WTC11 (cell line): ENCODE measurements around the gene DDI2. TPM values are rescaled to one million over a fixed set of nuclear protein-coding genes. Genes with fewer than 3 reads are reported as not detected.

Source experiments
- ATAC-seq: fragments of 200-7000 bp; cut with Tn5 transposase; 2 replicates; pipeline ENCODE4 v1.10.0; 2021; ENCODE audit warnings: mild to moderate bottlenecking, moderate library complexity
- CTCF ChIA-PET: fragments of 300-600 bp; sonication (Branson Sonifier 250); formaldehyde crosslinking; loops from one replicate; lab custom pipeline; 2021; ENCODE audit warnings: antibody characterized with exemption; lab: Charles Lee
- POLR2A ChIA-PET: fragments of 350-600 bp; sonication (Branson Sonifier 250); formaldehyde crosslinking; loops from one replicate; lab custom pipeline; 2021; ENCODE audit warnings: antibody characterized with exemption; lab: Charles Lee
- DNase-seq: peaks from one replicate; pipeline ENCODE4 v3.0.0; 2021; ENCODE audit warnings: low spot score
- H3K27ac Mint-ChIP-seq: 2 replicates; pipeline ENCODE4 v1.8.0; 2021; ENCODE audit warnings: mixed read lengths
- H3K27me3 Mint-ChIP-seq: 2 replicates; pipeline ENCODE4 v1.8.0; 2021; ENCODE audit warnings: low read depth, mild to moderate bottlenecking, moderate library complexity, mixed read lengths
- H3K36me3 Mint-ChIP-seq: 2 replicates; pipeline ENCODE4 v1.8.0; 2021; ENCODE audit warnings: mixed read lengths
- H3K4me1 Mint-ChIP-seq: 2 replicates; pipeline ENCODE4 v1.8.0; 2022; ENCODE audit warnings: mixed read lengths
- H3K4me3 Mint-ChIP-seq: 2 replicates; pipeline ENCODE4 v1.8.0; 2021; ENCODE audit warnings: mild to moderate bottlenecking, moderate library complexity, mixed read lengths
- H3K9me3 Mint-ChIP-seq: 2 replicates; pipeline ENCODE4 v1.8.0; 2021; ENCODE audit warnings: mixed read lengths
- ATF2 ChIP-seq: sonication (generic); formaldehyde crosslinking; IDR thresholded peaks from 2 replicates; pipeline ENCODE4 v1.8.1; 2022; ENCODE audit warnings: low read depth, missing genetic modification reagents, borderline replicate concordance
- ATF3 ChIP-seq: sonication (generic); formaldehyde crosslinking; conservative IDR thresholded peaks from 2 replicates; pipeline ENCODE4 v1.8.1; 2022; ENCODE audit warnings: mild to moderate bottlenecking, missing genetic modification reagents
- CBFB ChIP-seq: sonication (generic); formaldehyde crosslinking; IDR thresholded peaks from 2 replicates; pipeline ENCODE4 v1.8.1; 2022; ENCODE audit warnings: mild to moderate bottlenecking, low read depth, missing genetic modification reagents
- EMX1 ChIP-seq: fragments of 250-450 bp; sonication (Bioruptor Pico); IDR thresholded peaks from 2 replicates; pipeline ENCODE4 v1.8.0; 2021; ENCODE audit warnings: mild to moderate bottlenecking
- ERG ChIP-seq: fragments of 250-450 bp; sonication (Bioruptor Pico); IDR thresholded peaks from 2 replicates; pipeline ENCODE4 v1.8.0; 2021; ENCODE audit warnings: mild to moderate bottlenecking
- FOXP1 ChIP-seq: sonication (generic); formaldehyde crosslinking; IDR thresholded peaks from 2 replicates; pipeline ENCODE4 v1.8.0; 2022; ENCODE audit warnings: missing genetic modification reagents, mild to moderate bottlenecking, moderate library complexity, borderline replicate concordance
- GABPB1 ChIP-seq: sonication (generic); formaldehyde crosslinking; IDR thresholded peaks from 2 replicates; pipeline ENCODE4 v1.8.1; 2023; ENCODE audit warnings: mild to moderate bottlenecking, missing genetic modification reagents
- GRHL2 ChIP-seq: fragments of 250-450 bp; sonication (Bioruptor Pico); IDR thresholded peaks from 2 replicates; pipeline ENCODE4 v1.8.0; 2022; ENCODE audit warnings: mild to moderate bottlenecking, moderate library complexity; ENCODE audit not compliant: insufficient replicate concordance, severe bottlenecking
- GTF2I ChIP-seq: fragments of 250-450 bp; sonication (Bioruptor Pico); conservative IDR thresholded peaks from 2 replicates; pipeline ENCODE4 v1.4.0; 2021; ENCODE audit warnings: mild to moderate bottlenecking
- HMGA2 ChIP-seq: fragments of 250-450 bp; sonication (Bioruptor Pico); IDR thresholded peaks from 2 replicates; pipeline ENCODE4 v1.4.0; 2021; ENCODE audit warnings: mild to moderate bottlenecking, moderate library complexity
- JAZF1 ChIP-seq: fragments of 250-450 bp; sonication (Bioruptor Pico); IDR thresholded peaks from 2 replicates; pipeline ENCODE4 v1.9.0; 2021; ENCODE audit warnings: moderate library complexity, mild to moderate bottlenecking, inconsistent platforms
- MLX ChIP-seq: sonication (generic); formaldehyde crosslinking; IDR thresholded peaks from 2 replicates; pipeline ENCODE4 v1.8.1; 2023; ENCODE audit warnings: mild to moderate bottlenecking, missing genetic modification reagents, moderate library complexity
- PREB ChIP-seq: sonication (generic); formaldehyde crosslinking; IDR thresholded peaks from 2 replicates; pipeline ENCODE4 v1.8.1; 2022; ENCODE audit warnings: mild to moderate bottlenecking, missing genetic modification reagents, moderate library complexity, borderline replicate concordance
- TEAD1 ChIP-seq: sonication (generic); formaldehyde crosslinking; IDR thresholded peaks from 2 replicates; pipeline ENCODE4 v1.8.0; 2022; ENCODE audit warnings: mild to moderate bottlenecking, missing genetic modification reagents
- ZNF219 ChIP-seq: sonication (generic); formaldehyde crosslinking; IDR thresholded peaks from 2 replicates; pipeline ENCODE4 v1.8.0; 2023; ENCODE audit warnings: missing genetic modification reagents, mild to moderate bottlenecking, borderline replicate concordance
- ZNF317 ChIP-seq: sonication (generic); formaldehyde crosslinking; IDR thresholded peaks from 2 replicates; pipeline ENCODE4 v1.8.1; 2023; ENCODE audit warnings: low read depth, mild to moderate bottlenecking, moderate library complexity, missing genetic modification reagents, borderline replicate concordance
- total RNA-seq: library from RNA; stranded (reverse); gene quantifications from 3 replicates; pipeline ENCODE4 v1.2.3, GENCODE V29; 2021
- TF ChIP-seq, protein P1 (sequence below): fragments of 250-450 bp; sonication (Bioruptor Pico); IDR thresholded peaks from 2 replicates; pipeline ENCODE4 v2.1.2; 2022; ENCODE audit warnings: mild to moderate bottlenecking, moderate library complexity
- TF ChIP-seq, protein P2 (sequence below): sonication (generic); formaldehyde crosslinking; IDR thresholded peaks from 2 replicates; pipeline ENCODE4 v1.8.1; 2023; ENCODE audit warnings: mild to moderate bottlenecking, missing genetic modification reagents, moderate library complexity
- TF ChIP-seq, protein P3 (sequence below): fragments of 200-600 bp; IDR thresholded peaks from 2 replicates; pipeline ENCODE4 v1.8.0; 2022; ENCODE audit warnings: antibody characterized with exemption

The DDI2 gene
- total RNA-seq, 1 experiment from 2014 or later, result 34.2 TPM

- TF ChIP-seq HMGA2 (no peak), GTF2I (CRISPR knock-in tag) (no peak), JAZF1 (CRISPR knock-in tag) (no peak), TEAD1 (CRISPR knock-in tag) (no peak), ATF3 (no peak), GABPB1 (CRISPR knock-in tag) (no peak), MLX (CRISPR knock-in tag) (no peak), EMX1 (no peak), CBFB (no peak)
- TF ChIP-seq, protein P1, sequence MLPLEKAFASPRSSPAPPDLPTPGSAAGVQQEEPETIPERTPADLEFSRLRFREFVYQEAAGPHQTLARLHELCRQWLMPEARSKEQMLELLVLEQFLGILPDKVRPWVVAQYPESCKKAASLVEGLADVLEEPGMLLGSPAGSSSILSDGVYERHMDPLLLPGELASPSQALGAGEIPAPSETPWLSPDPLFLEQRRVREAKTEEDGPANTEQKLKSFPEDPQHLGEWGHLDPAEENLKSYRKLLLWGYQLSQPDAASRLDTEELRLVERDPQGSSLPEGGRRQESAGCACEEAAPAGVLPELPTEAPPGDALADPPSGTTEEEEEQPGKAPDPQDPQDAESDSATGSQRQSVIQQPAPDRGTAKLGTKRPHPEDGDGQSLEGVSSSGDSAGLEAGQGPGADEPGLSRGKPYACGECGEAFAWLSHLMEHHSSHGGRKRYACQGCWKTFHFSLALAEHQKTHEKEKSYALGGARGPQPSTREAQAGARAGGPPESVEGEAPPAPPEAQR (CRISPR knock-in tag), result no peak
- TF ChIP-seq, all 79 proteins: peak for 0
Measured at GRCh38 chr1:15705184-15705566, 87.9 kb downstream of the DDI2 start (continued).

GRCh38 chr1:15706751-15707150, 89.5 kb downstream of the DDI2 start:
- ATAC-seq (no peak), DNase-seq (no peak)
- ChIA-PET POLR2A (no interaction called here), CTCF (interaction anchor here (0.9 kb wide), 2 partner anchors 13 to 85 kb away, joined by 3 read pairs; no protein-coding TSS in a partner anchor)
- Mint-ChIP-seq H3K36me3 (no peaks in the 10 kb centered on the region), H3K9me3 (no peaks in the 10 kb centered on the region), H3K4me1 (peaks cover 3% of the 10 kb centered on the region), H3K27me3 (no peaks in the 10 kb centered on the region), H3K4me3 (no peak overlapping the region), H3K27ac (no peak overlapping the region)
- no peak for TF ChIP-seq ATF3
- no peak for TF ChIP-seq GRHL2
- TF ChIP-seq GTF2I (CRISPR knock-in tag), result no peak
- no peak for TF ChIP-seq JAZF1 (CRISPR knock-in tag)
- no peak for TF ChIP-seq ATF2 (CRISPR knock-in tag)
- TF ChIP-seq, protein P2, sequence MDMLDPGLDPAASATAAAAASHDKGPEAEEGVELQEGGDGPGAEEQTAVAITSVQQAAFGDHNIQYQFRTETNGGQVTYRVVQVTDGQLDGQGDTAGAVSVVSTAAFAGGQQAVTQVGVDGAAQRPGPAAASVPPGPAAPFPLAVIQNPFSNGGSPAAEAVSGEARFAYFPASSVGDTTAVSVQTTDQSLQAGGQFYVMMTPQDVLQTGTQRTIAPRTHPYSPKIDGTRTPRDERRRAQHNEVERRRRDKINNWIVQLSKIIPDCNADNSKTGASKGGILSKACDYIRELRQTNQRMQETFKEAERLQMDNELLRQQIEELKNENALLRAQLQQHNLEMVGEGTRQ (CRISPR knock-in tag), result no peak

DNA sequence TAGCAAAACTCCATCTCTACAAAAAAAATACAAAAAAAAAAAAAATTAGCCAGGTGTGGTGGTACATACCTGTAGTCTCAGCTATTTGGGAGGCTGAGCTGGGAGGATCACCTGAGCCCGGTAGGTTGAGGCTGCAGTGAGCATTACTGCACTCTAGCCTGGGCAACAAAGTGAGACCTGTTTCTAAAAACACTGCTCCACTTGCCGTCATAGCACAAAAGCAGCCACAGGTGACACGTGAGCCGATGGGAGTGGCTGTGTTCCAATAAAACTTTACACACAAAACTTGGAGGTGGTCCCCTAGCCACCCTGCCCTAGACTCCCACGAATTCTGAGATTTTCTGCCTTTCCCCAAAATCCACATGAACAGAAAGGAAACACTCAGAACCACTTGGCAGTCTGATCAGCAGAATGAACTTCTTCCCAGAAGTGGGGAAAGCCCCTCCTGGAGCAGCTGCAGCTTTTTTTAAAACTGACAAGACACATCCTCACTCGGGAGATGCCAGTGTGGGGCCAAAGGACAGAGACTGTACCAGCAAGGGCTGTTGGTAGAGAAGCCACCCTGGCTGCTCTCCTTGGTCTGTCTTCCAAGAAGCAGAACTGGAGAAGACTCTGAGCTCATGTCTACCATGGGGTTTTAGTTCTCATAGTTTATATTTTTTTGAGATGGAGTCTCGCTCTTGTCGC, 90.1 kb downstream of the DDI2 start:
- ChIA-PET CTCF (interaction anchor here (0.9 kb wide), 2 partner anchors 12 to 84 kb away, joined by 3 read pairs; no protein-coding TSS in a partner anchor), POLR2A (no interaction called here)
- no peaks in the 10 kb centered on the region for H3K27me3 Mint-ChIP-seq
- no peaks in the 10 kb centered on the region for H3K36me3 Mint-ChIP-seq
- H3K9me3 Mint-ChIP-seq, result no peaks in the 10 kb centered on the region
- H3K27ac Mint-ChIP-seq, result no peak overlapping the region
- no peak overlapping the region for H3K4me3 Mint-ChIP-seq
- DNase-seq, result no peak
- no peak for ATAC-seq
- H3K4me1 Mint-ChIP-seq, result peaks cover 3% of the 10 kb centered on the region
- TF ChIP-seq PREB (no peak), GABPB1 (CRISPR knock-in tag) (no peak), ZNF219 (CRISPR knock-in tag) (no peak), ZNF317 (no peak), CBFB (no peak), FOXP1 (CRISPR knock-in tag) (no peak), ERG (CRISPR knock-in tag) (no peak)
- TF ChIP-seq, protein P3, sequence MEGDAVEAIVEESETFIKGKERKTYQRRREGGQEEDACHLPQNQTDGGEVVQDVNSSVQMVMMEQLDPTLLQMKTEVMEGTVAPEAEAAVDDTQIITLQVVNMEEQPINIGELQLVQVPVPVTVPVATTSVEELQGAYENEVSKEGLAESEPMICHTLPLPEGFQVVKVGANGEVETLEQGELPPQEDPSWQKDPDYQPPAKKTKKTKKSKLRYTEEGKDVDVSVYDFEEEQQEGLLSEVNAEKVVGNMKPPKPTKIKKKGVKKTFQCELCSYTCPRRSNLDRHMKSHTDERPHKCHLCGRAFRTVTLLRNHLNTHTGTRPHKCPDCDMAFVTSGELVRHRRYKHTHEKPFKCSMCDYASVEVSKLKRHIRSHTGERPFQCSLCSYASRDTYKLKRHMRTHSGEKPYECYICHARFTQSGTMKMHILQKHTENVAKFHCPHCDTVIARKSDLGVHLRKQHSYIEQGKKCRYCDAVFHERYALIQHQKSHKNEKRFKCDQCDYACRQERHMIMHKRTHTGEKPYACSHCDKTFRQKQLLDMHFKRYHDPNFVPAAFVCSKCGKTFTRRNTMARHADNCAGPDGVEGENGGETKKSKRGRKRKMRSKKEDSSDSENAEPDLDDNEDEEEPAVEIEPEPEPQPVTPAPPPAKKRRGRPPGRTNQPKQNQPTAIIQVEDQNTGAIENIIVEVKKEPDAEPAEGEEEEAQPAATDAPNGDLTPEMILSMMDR, result no peak
- TF ChIP-seq, protein P2 (CRISPR knock-in tag), result no peak
